Measurements from ENCODE around the gene AHRR. TPM values are rescaled to one million over a fixed set of nuclear protein-coding genes. Genes with fewer than 3 reads are reported as not detected.
A peak's percentile ranks its signal among the peaks of the same experiment; 100 is the strongest.

The AHRR gene
- total and polyA plus RNA-seq, 2 donors from 2014 or later = 0.71 to 1.7 TPM

GRCh38 chr5:355958-356357 is 34.4 kb downstream of the AHRR start:
- TF ChIP-seq CTCF (IDR thresholded peaks at IDR 0.05; ENCODE audit: borderline replicate concordance, extremely low read depth, insufficient read depth) = no peak
- intact Hi-C loops (cut with DNase I) = no loop called here
- no peak overlapping the region for H3K4me3 ChIP-seq (ENCODE audit: low read length in 3 of 3)
- DNase-seq = peak in 1 of 5 donors; percentile 35
- H3K27me3 ChIP-seq (ENCODE audit: control insufficient read depth, insufficient read depth, low read length) = no peaks in the 10 kb centered on the region
- H3K27ac ChIP-seq (ENCODE audit: low read depth in 2 of 2, low read length in 2 of 2) = no peak overlapping the region
- no peak overlapping the region for H3K9ac ChIP-seq (ENCODE audit: low read length in 3 of 3)
- no peaks in the 10 kb centered on the region for H3K9me3 ChIP-seq (ENCODE audit: control insufficient read depth in 2 of 3, insufficient read depth in 1 of 3, low read length in 3 of 3)
- no peak for FAIRE-seq
- H3K4me1 ChIP-seq (ENCODE audit: control insufficient read depth in 2 of 3, insufficient read depth in 2 of 3, low read depth in 1 of 3, low read length in 3 of 3) = no peaks in the 10 kb centered on the region
- no peaks in the 10 kb centered on the region for H3K36me3 ChIP-seq (ENCODE audit: control insufficient read depth in 2 of 3, insufficient read depth in 3 of 3, low read length in 3 of 3)

GRCh38 chr5:359301-359897 is 37.9 kb downstream of the AHRR start:
- H3K27me3 ChIP-seq (ENCODE audit: control insufficient read depth, insufficient read depth, low read length) = no peaks in the 10 kb centered on the region
- peaks cover 0 to 4% (median 0%) of the 10 kb centered on the region in 3 donors for H3K9me3 ChIP-seq (ENCODE audit: control insufficient read depth in 2 of 3, insufficient read depth in 1 of 3, low read length in 3 of 3)
- intact Hi-C loops (cut with DNase I) = no loop called here
- H3K9ac ChIP-seq (ENCODE audit: low read length in 3 of 3) = no peak overlapping the region
- no peaks in the 10 kb centered on the region for H3K4me1 ChIP-seq (ENCODE audit: control insufficient read depth in 2 of 3, insufficient read depth in 2 of 3, low read depth in 1 of 3, low read length in 3 of 3)
- H3K4me3 ChIP-seq (ENCODE audit: low read length in 3 of 3) = no peak overlapping the region
- H3K36me3 ChIP-seq (ENCODE audit: control insufficient read depth in 2 of 3, insufficient read depth in 3 of 3, low read length in 3 of 3) = no peaks in the 10 kb centered on the region
- TF ChIP-seq CTCF (IDR thresholded peaks at IDR 0.05; ENCODE audit: borderline replicate concordance, extremely low read depth, insufficient read depth) = no peak
- FAIRE-seq = no peak
- peak in 1 of 5 donors; percentile 59 for DNase-seq
- no peak overlapping the region for H3K27ac ChIP-seq (ENCODE audit: low read depth in 2 of 2, low read length in 2 of 2)

DNA sequence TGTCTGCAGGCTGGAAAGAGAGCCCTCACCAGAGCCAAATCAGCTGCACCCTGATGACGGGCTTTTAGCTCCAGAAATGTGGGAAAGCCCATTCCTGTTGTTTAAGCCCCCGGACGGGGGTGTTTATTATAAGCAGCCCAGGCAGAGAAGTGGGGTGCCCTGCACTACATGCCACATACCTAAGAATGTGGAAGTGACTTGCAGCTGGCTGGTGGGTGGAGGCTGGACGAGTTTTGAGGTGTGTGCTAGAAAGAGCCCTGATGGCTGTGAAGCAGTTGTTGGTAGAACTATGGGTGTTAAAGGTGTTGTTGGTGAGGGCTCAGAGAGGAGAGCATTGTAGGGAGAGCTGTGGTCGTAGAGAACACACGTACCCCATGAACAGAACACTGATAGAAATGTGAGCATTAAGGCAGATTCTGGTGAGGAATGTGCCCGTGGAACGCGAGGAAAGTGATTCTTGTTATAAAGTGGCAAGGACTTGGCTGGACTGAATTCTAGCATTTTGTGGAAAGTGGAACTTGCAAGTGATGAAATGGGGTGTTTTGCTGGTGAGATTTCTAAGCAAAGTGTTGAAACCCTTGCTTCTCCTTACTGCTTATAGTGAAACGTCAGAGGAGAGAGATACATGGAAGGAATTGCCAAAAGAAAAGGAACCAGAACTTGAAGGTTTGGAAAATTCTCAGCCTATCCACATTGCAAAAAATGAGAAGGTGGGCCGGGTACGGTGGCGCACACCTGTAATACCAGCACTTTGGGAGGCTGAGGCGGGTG is 38.9 kb downstream of the AHRR start:
- H3K36me3 ChIP-seq (ENCODE audit: control insufficient read depth in 2 of 3, insufficient read depth in 3 of 3, low read length in 3 of 3) = no peaks in the 10 kb centered on the region
- peak in 1 of 5 donors; percentile 17 for DNase-seq
- no peak overlapping the region for H3K27ac ChIP-seq (ENCODE audit: low read depth in 2 of 2, low read length in 2 of 2)
- H3K4me3 ChIP-seq (ENCODE audit: low read length in 3 of 3) = no peak overlapping the region
- intact Hi-C loops (cut with DNase I) = no loop called here
- H3K4me1 ChIP-seq (ENCODE audit: control insufficient read depth in 2 of 3, insufficient read depth in 2 of 3, low read depth in 1 of 3, low read length in 3 of 3) = no peaks in the 10 kb centered on the region
- no peak for TF ChIP-seq CTCF (IDR thresholded peaks at IDR 0.05; ENCODE audit: borderline replicate concordance, extremely low read depth, insufficient read depth)
- FAIRE-seq = no peak
- no peaks in the 10 kb centered on the region for H3K27me3 ChIP-seq (ENCODE audit: control insufficient read depth, insufficient read depth, low read length)
- peaks cover 0 to 7% (median 0%) of the 10 kb centered on the region in 3 donors for H3K9me3 ChIP-seq (ENCODE audit: control insufficient read depth in 2 of 3, insufficient read depth in 1 of 3, low read length in 3 of 3)
- no peak overlapping the region for H3K9ac ChIP-seq (ENCODE audit: low read length in 3 of 3)
